GM19328 (cell line): ENCODE data around the gene FAM20A.
"Not testable (repeated sequence)": the region's sequence is repeated elsewhere in the genome, so short reads cannot be mapped to it uniquely, and the experiment has no call there.

Source experiments
- ATAC-seq: cut with Tn5 transposase; IDR thresholded peaks from one replicate; pipeline ENCODE4 v1.9.1; 2021; ENCODE audit warnings: mild to moderate bottlenecking, moderate library complexity; ENCODE audit not compliant: unreplicated experiment

FAM20A gene

GRCh38 chr17:68592682-68593641, 8.2 kb downstream of the FAM20A start:
- ATAC-seq = no peak

- no peak for ATAC-seq
These were observed 9.2 kb downstream of the FAM20A start for GRCh38 chr17:68592009-68592408.

- ATAC-seq = no peak
These were observed 9.6 kb downstream of the FAM20A start for GRCh38 chr17:68591583-68591982.

GRCh38 chr17:68589086-68589485, 12.1 kb downstream of the FAM20A start:
- ATAC-seq = no peak

- no peak for ATAC-seq
These were observed 12.8 kb downstream of the FAM20A start for GRCh38 chr17:68588362-68588761.

- no peak for ATAC-seq
These were observed 13.3 kb downstream of the FAM20A start for GRCh38 chr17:68587847-68588246.

GRCh38 chr17:68587026-68587425, 14.1 kb downstream of the FAM20A start:
- ATAC-seq = no peak

GRCh38 chr17:68585643-68586042, 15.5 kb downstream of the FAM20A start:
- ATAC-seq = no peak

- no peak for ATAC-seq
These were observed 16.4 kb downstream of the FAM20A start for GRCh38 chr17:68584581-68585303.

GRCh38 chr17:68582867-68583266, 18.3 kb downstream of the FAM20A start:
- ATAC-seq = not testable (repeated sequence)

- no peak for ATAC-seq
These were observed 19.1 kb downstream of the FAM20A start for GRCh38 chr17:68581863-68582645.

- ATAC-seq = no peak
These were observed 20.9 kb downstream of the FAM20A start for GRCh38 chr17:68580236-68580770.

- ATAC-seq = no peak
These were observed 21.8 kb downstream of the FAM20A start for GRCh38 chr17:68579194-68579927.

GRCh38 chr17:68578236-68578635, 22.9 kb downstream of the FAM20A start:
- no peak for ATAC-seq

GRCh38 chr17:68577497-68577821, 23.7 kb downstream of the FAM20A start:
- no peak for ATAC-seq

GRCh38 chr17:68576811-68577496, 24.2 kb downstream of the FAM20A start:
- no peak for ATAC-seq

GRCh38 chr17:68576137-68576536, 25.0 kb downstream of the FAM20A start:
- ATAC-seq = no peak

GRCh38 chr17:68573338-68573737, 27.8 kb downstream of the FAM20A start:
- no peak for ATAC-seq

GRCh38 chr17:68572138-68572842, 28.9 kb downstream of the FAM20A start:
- no peak for ATAC-seq
